NCI-H1436 treated with DMSO at 0.1 percent for 48 hours (cell line): ENCODE data around the gene SNX18.

Source experiments
- DNase-seq: peaks from one replicate; lab custom pipeline; 2025; lab: John Stamatoyannopoulos, UW

The SNX18 gene

DNA sequence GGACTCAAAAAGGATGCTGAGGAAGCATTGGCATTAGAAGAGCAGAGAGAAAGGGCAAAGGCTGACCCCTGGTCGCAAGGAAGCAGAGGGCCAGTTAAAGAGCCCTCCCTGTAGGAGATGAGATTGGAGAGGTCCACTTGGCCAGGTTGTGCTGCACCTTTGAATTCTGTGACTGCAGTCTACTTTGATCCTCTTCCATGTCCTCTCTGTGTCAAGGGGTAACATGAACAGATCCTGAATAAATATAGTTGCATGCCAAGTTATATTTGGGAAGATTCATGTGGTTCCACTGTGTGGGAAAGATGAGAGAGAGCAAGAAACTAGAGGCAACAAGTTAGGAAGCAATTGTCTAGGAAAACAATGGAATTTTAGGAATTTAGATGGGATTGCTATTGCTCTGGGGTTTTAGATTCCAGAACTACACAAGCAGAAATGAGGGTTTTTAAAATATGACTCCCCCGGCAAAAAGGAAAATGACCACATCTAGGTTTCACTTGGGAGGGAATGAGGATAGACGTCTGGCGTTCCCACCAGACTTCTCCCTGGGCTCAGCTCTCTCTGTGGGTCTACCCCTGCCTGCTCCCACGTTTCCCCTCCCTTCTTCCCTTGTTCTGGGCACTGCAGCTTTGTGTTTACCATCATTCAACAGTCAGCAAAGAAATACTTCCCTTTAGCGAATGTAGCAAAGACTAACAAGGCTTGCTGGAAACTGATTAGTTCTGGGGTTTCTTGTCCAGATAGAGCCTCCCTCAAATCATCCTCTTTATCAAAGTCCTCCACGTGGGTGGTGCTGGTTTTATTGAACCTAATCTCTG is 63.6 kb downstream of the SNX18 start:
- no peak for DNase-seq

DNA sequence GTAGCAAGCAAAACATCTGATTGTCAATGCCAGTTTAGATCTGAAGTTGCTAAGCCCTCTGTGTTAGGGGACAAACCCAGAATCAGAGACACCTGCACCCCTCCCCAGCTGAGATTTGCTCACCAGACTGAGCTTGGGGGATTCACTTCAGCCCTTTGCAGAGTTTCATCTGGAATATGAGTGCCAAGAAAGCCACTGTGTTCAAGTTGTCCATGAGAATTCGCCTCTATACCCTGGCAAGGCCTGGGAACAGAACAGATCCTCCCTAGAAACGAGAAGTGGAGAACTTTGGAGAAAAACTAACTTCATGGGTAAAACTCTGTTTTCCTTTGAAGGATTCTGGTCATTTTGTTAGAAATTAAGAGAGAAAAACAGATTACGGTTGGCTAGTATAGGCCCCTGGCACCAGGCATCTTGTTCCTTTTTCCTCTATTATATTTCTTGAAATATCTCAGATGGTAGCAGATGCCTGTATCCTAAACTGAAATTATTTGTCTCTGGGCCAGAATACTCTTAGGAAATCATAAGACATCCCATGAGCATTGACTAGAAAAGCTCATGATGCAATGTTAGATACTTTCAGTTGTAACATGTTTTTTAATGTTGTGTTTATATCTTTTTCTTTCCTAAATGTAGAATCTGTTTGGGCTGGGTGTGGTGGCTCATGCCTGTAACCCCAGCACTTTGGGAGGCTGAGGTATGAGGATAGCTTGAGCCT is 64.4 kb downstream of the SNX18 start:
- DNase-seq, result no peak

DNA sequence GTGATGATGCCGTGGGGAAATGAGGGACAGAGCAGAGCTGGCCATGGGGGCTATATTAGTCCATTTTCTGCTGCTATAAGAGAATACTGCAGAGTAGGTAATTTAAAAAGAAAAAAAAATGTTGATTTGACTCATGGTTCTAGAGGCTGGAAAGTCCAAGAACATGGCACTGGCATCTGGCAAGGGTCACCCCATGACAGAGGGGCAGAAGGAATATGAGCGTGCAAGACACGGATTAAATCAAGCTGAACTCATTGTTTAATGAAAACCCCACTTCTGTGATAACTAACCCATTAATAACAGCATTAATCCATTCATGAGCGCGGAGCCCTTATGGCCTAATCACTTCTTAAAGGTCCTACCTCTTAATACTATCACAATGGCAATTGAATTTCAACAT is 68.8 kb downstream of the SNX18 start:
- DNase-seq, result no peak

DNA sequence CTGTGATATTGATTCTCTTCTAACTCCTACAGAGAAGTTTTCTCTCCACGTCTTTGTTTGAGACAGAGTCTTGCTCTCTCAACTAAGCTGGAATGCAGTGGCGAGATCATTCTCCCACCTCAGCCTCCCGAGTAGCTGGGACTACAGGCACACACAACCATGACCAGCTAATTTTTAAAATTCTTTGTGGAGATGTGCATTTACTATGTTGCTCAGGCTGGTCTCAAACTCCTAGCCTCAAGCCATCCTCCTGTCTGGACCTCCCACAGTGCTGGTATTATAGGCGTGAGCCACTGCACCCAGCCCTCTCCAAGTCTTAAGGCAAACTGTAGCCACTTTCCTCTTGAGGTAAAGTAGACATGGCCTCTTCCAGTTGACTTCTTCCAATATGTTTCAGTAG is 72.2 kb downstream of the SNX18 start:
- no peak for DNase-seq

DNA sequence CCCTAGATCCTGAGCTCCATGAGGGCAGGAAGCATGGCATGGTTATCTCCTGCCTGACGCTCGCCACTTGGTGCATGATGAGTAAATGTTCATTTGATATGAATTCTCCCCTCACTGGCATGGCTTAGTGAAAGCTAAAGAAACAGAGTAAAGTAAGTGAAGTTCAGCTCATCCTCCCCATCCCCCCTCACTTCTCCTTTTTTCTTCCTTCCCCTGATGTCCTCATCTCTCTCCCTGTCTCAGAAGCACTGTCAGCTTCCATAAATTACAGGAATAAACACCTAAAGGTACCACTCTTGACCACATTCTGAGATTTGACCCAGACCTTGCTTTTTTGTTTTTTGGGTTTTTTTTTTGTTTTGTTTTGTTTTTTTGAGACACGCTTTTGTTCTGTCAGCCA is 73.3 kb downstream of the SNX18 start:
- DNase-seq, result no peak

DNA sequence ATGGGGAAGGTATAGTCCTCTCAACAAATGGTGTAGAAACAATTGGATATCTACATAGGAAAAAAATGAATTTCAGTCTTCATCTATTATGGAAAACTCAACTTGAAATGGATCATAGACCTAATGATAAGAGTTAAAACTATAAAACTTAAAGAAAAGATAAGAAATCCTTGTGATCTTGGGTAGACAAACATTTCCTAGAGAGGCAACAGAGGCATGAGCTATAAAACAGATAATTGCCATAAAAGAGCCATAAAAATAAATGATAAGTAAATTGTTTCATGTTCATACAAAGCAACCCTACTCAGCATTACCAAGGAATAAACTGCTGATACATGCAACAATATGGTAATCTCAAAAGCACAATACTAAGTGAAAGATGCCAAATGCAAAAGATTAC is 76.2 kb downstream of the SNX18 start:
- no peak for DNase-seq

DNA sequence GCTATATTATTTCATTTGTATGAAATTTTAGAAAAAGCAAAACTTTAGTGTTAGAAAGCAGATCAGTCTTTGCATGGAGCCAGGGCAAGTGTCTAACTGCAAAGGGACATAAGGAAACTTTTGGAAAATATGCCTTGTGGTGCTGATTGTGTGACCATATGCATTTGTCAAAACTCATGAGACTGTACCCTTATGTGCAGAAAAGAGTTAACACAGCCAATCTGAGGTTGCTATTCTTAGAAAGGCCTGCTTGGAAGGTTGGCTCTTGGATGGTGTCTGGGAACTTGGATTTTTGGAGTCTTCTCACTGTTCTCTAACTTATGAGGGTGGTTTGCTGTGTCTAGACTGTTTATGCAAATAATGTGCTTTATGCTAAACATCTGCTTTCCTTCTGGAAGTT is 76.6 kb downstream of the SNX18 start:
- DNase-seq, result no peak

DNA sequence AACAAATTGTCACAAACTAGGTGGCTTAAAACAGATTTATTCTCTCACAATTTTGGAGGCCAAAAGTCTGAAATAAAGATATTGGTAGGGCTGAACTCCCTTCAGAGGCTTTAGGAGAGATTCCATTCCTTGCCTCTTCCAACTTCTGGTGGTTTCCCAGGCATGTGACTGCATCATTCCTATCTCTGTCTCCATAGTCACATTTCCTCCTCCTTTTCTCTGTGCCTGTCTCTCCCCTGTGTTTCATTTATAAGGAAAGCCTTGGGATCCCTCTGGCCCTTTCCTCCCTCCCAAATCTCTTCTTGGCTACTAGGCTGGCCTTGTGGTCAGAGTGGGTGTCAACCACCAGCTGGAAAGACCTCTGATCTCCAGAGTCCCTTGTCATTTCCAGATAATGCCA is 78.2 kb downstream of the SNX18 start:
- no peak for DNase-seq
